DMS53 treated with DMSO at 0.1 percent for 48 hours (cell line): ENCODE measurements around the gene PAFAH1B2.
"Not testable (repeated sequence)": the region's sequence is repeated elsewhere in the genome, so short reads cannot be mapped to it uniquely, and the experiment has no call there.

ENCODE experiments used
- DNase-seq: peaks from one replicate; lab custom pipeline; 2025; ENCODE audit not compliant: unreplicated experiment; lab: John Stamatoyannopoulos, UW

The PAFAH1B2 gene

GRCh38 chr11:117127171-117127901 is 16.8 kb upstream of the PAFAH1B2 start:
- DNase-seq: no peak

GRCh38 chr11:117128289-117128688 is 15.8 kb upstream of the PAFAH1B2 start:
- DNase-seq: no peak

- not testable (repeated sequence) for DNase-seq
Observed at GRCh38 chr11:117130396-117130795, 13.7 kb upstream of the PAFAH1B2 start.

- no peak for DNase-seq
Observed at GRCh38 chr11:117130879-117131278, 13.2 kb upstream of the PAFAH1B2 start.

- DNase-seq: no peak
Observed at GRCh38 chr11:117134431-117134830, 9.7 kb upstream of the PAFAH1B2 start.

GRCh38 chr11:117134979-117135378 is 9.1 kb upstream of the PAFAH1B2 start:
- DNase-seq: not testable (repeated sequence)

GRCh38 chr11:117137223-117138086 is 6.6 kb upstream of the PAFAH1B2 start:
- not testable (repeated sequence) for DNase-seq

GRCh38 chr11:117143390-117143789 is 697 bp upstream of the PAFAH1B2 start:
- peak; percentile 54 for DNase-seq

- DNase-seq: peak; percentile 14
Observed at GRCh38 chr11:117144477-117145392, 648 bp downstream of the PAFAH1B2 start.

- no peak for DNase-seq
Observed at GRCh38 chr11:117145393-117145761, 1.3 kb downstream of the PAFAH1B2 start.

GRCh38 chr11:117146521-117146920 is 2.4 kb downstream of the PAFAH1B2 start:
- DNase-seq: no peak

GRCh38 chr11:117152066-117152465 is 8.0 kb downstream of the PAFAH1B2 start:
- no peak for DNase-seq

- DNase-seq: no peak
Observed at GRCh38 chr11:117154468-117154867, 10.4 kb downstream of the PAFAH1B2 start.

- DNase-seq: no peak
Observed at GRCh38 chr11:117157507-117157906, 13.4 kb downstream of the PAFAH1B2 start.

- DNase-seq: no peak
Observed at GRCh38 chr11:117159892-117160291, 15.8 kb downstream of the PAFAH1B2 start.

- DNase-seq: no peak
Observed at GRCh38 chr11:117160826-117161225, 16.7 kb downstream of the PAFAH1B2 start.

- no peak for DNase-seq
Observed at GRCh38 chr11:117166491-117166890, 22.4 kb downstream of the PAFAH1B2 start.

GRCh38 chr11:117169736-117170135 is 25.6 kb downstream of the PAFAH1B2 start:
- DNase-seq: no peak

GRCh38 chr11:117170210-117170609 is 26.1 kb downstream of the PAFAH1B2 start:
- DNase-seq: no peak

- DNase-seq: no peak
Observed at GRCh38 chr11:117171007-117171403, 26.9 kb downstream of the PAFAH1B2 start.

GRCh38 chr11:117171404-117172061 is 27.4 kb downstream of the PAFAH1B2 start:
- DNase-seq: no peak
